ENCODE data around the gene PXK. TPM values are rescaled to one million over a fixed set of nuclear protein-coding genes. Genes with fewer than 3 reads are reported as not detected.
A peak's percentile ranks its signal among the peaks of the same experiment; 100 is the strongest.

PXK gene
- total and polyA plus RNA-seq, 8 donors: 8.3 to 54.0 (median 31.1) TPM

DNA sequence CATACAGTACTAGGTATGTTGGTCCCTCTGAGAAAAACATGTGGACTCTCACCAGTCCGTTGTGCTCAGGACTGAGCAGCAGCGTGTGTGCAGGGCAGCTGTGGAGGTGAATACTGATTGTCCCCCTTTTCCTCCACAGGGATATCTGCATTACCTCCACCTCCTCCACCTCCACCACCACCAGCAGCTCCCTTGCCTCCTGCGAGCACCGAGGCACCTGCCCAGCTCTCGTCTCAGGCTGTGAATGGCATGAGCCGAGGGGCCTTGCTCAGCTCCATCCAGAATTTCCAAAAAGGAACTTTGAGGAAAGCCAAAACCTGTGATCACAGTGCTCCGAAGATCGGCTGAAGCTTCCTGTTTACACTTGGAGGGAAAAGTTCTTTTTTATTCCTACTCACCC is 91.9 kb downstream of the PXK start:
- Histone ChIP-seq H3K4me3 (no peak overlapping the region), H3K27me3 (no peaks in the 10 kb centered on the region), H3K36me3 (peaks cover 46 to 92% (median 91%) of the 10 kb centered on the region in 4 donors), H3K9me3 (no peaks in the 10 kb centered on the region), H3K4me1 (peaks cover 0 to 42% (median 20%) of the 10 kb centered on the region in 4 donors), H3K27ac (peak overlapping the region in 2 of 5 donors; percentile 12 to 16)
- WGBS, 5 donors: 53 to 73% (median 66%) methylated on average over 8 of the region's 8 CpGs
- no peak for DNase-seq
- intact Hi-C loops (cut with DNase I; ENCODE audit: low total_unique reads): no loop called here
- TF ChIP-seq, protein P1, sequence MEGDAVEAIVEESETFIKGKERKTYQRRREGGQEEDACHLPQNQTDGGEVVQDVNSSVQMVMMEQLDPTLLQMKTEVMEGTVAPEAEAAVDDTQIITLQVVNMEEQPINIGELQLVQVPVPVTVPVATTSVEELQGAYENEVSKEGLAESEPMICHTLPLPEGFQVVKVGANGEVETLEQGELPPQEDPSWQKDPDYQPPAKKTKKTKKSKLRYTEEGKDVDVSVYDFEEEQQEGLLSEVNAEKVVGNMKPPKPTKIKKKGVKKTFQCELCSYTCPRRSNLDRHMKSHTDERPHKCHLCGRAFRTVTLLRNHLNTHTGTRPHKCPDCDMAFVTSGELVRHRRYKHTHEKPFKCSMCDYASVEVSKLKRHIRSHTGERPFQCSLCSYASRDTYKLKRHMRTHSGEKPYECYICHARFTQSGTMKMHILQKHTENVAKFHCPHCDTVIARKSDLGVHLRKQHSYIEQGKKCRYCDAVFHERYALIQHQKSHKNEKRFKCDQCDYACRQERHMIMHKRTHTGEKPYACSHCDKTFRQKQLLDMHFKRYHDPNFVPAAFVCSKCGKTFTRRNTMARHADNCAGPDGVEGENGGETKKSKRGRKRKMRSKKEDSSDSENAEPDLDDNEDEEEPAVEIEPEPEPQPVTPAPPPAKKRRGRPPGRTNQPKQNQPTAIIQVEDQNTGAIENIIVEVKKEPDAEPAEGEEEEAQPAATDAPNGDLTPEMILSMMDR (IDR thresholded peaks at IDR 0.05): no peak
- no peak for TF ChIP-seq EP300 (IDR thresholded peaks at IDR 0.05)
- TF ChIP-seq POLR2A (IDR thresholded peaks at IDR 0.05): no peak
- TF ChIP-seq POLR2AphosphoS5 (IDR thresholded peaks at IDR 0.05): no peak

DNA sequence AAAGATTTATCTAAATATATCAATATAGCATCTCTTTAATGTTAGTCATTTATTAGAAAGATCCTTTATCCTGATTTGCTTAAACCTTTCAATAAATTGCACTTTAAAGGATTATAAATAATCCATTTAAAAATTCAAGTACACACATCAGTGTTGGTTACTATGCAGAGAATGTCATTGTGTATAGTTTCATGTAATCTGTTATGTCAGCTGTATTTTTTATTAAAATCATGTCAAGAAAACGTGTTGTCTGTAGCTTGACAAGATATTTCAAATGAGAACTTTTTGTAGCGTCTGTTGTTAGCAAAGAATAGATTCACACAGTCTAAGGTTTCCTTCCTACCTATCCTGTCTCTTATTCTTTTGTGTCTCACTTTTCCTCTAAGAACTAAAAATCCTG is 93.1 kb downstream of the PXK start:
- peaks cover 58 to 100% (median 100%) of the 10 kb centered on the region in 4 donors for H3K36me3 ChIP-seq
- TF ChIP-seq, protein P1 (IDR thresholded peaks at IDR 0.05): no peak
- TF ChIP-seq POLR2A (IDR thresholded peaks at IDR 0.05): no peak
- TF ChIP-seq POLR2AphosphoS5 (IDR thresholded peaks at IDR 0.05): no peak
- no peak for TF ChIP-seq EP300 (IDR thresholded peaks at IDR 0.05)
- no peak for DNase-seq
- H3K4me1 ChIP-seq: peaks cover 0 to 41% (median 17%) of the 10 kb centered on the region in 4 donors
- 60 to 70% (median 68%) methylated on average over 2 of the region's 2 CpGs for WGBS, 5 donors
- H3K27me3 ChIP-seq: no peaks in the 10 kb centered on the region
- no peak overlapping the region for H3K27ac ChIP-seq
- no peak overlapping the region for H3K4me3 ChIP-seq
- intact Hi-C loops (cut with DNase I; ENCODE audit: low total_unique reads): no loop called here
- H3K9me3 ChIP-seq: no peaks in the 10 kb centered on the region

DNA sequence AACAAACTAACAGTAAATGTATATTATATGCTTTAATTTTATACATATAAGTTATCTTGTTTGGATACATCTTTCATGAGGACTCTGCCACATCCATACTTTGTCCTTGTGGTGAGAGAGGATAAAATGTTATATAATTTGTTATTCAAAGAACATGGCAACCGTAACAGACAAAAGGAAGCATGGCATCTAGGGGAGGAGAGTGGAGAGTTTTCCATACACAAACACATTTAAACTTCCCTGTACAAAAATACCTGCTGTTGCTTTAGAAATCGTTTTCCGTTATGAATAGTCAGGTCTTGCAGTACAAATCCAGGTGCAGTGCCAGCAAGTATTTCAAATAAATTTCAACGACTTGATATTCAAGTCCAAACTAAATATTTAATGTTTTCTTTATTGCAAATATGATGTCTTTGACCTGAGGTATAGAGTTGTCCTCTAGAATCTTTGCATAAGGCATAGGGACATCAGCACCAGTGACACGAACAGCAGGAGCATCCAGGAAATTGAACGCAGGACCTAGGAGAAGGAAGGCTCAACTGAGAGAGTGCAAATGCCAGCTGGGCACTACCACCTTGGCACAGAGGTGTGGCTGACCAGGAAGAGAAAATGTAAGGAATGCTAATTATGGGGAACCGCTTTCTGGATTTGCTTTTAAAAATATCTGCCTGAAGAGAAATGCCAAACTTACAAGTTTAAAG is 95.1 kb downstream of the PXK start:
- Histone ChIP-seq H3K27me3 (no peaks in the 10 kb centered on the region), H3K9me3 (no peaks in the 10 kb centered on the region), H3K4me1 (peaks cover 9 to 53% (median 27%) of the 10 kb centered on the region in 4 donors), H3K36me3 (peaks cover 63 to 92% (median 91%) of the 10 kb centered on the region in 4 donors), H3K27ac (no peak overlapping the region), H3K4me3 (no peak overlapping the region)
- TF ChIP-seq POLR2A (IDR thresholded peaks at IDR 0.05) (no peak), EP300 (IDR thresholded peaks at IDR 0.05) (no peak)
- intact Hi-C loops (cut with DNase I; ENCODE audit: low total_unique reads): no loop called here
- 35 to 60% (median 58%) methylated on average over 7 of the region's 7 CpGs for WGBS, 5 donors
- DNase-seq: no peak

DNA sequence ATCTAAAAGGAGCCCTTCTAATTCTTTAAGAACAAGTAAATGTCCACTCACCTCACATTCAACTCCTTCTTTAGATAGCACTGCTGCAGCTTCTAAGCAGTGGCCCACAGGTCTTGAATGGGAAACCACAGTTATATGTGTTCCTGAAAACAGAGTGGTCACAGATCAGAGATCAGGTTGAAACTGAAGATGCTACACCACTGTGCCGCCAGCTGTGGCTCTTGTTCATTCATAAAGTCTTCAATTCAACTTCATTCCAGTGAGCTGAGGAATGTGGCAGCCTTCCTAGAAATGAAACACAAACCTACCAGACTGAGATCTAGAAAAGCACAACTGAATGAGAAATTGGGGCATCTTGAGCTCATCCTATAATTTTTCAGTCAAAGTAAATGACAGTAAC is 97.0 kb downstream of the PXK start:
- no peak overlapping the region for H3K27ac ChIP-seq
- WGBS, 5 donors: 0 to 86% (median 0%) methylated on average over 1 of the region's 1 CpG
- H3K4me3 ChIP-seq: no peak overlapping the region
- no peaks in the 10 kb centered on the region for H3K9me3 ChIP-seq
- DNase-seq: no peak
- TF ChIP-seq POLR2A (IDR thresholded peaks at IDR 0.05) (no peak), POLR2AphosphoS5 (IDR thresholded peaks at IDR 0.05) (no peak), EP300 (IDR thresholded peaks at IDR 0.05) (no peak)
- TF ChIP-seq, protein P1 (IDR thresholded peaks at IDR 0.05): no peak
- intact Hi-C loops (cut with DNase I; ENCODE audit: low total_unique reads): no loop called here
- peaks cover 59 to 73% (median 72%) of the 10 kb centered on the region in 4 donors for H3K36me3 ChIP-seq
- H3K4me1 ChIP-seq: peaks cover 17 to 55% (median 28%) of the 10 kb centered on the region in 4 donors
- H3K27me3 ChIP-seq: no peaks in the 10 kb centered on the region

DNA sequence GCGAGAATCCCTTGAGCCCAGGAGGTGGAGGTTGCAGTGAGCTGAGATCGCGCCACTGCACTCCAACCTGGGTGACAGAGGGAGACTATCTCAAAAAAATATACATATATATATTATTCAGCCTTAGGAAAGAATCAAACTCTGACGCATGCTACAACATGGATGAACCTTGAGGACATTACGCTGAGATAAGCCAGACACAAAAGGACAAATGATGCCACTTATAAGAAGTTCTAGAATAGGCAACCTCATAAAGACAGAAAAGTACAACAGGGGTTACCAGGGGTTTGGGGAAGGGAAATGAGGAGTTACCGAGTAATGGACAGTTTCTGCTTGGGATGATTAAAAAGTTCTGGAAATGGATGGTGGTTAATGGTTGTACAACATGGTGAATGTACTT is 100.2 kb downstream of the PXK start:
- TF ChIP-seq, protein P1 (IDR thresholded peaks at IDR 0.05): no peak
- TF ChIP-seq POLR2AphosphoS5 (IDR thresholded peaks at IDR 0.05) (no peak), POLR2A (IDR thresholded peaks at IDR 0.05) (no peak), EP300 (IDR thresholded peaks at IDR 0.05) (no peak)
- no peaks in the 10 kb centered on the region for H3K9me3 ChIP-seq
- H3K36me3 ChIP-seq: peaks cover 40 to 41% (median 40%) of the 10 kb centered on the region in 4 donors
- peak overlapping the region; percentile 66 to 73 (median 70) for H3K4me3 ChIP-seq
- no peaks in the 10 kb centered on the region for H3K27me3 ChIP-seq
- intact Hi-C loops (cut with DNase I; ENCODE audit: low total_unique reads): no loop called here
- H3K27ac ChIP-seq: peak overlapping the region in 4 of 5 donors; percentile 90 to 97 (median 92)
- no peak for DNase-seq
- peaks cover 17 to 49% (median 32%) of the 10 kb centered on the region in 4 donors for H3K4me1 ChIP-seq
- WGBS, 5 donors: 51 to 56% (median 53%) methylated on average over 6 of the region's 6 CpGs
